ENCODE results near the gene GPR108. TPM values are rescaled to one million over a fixed set of nuclear protein-coding genes. Genes with fewer than 3 reads are reported as not detected.

GPR108 gene
- total and polyA plus RNA-seq, 2 of the 13 experiments (the other 11 are each of a cell fraction or from before 2014, with no cell fraction given), result 36.4 to 63.0 TPM

GRCh38 chr19:6737873-6738786 is 750 bp upstream of the GPR108 start (continued):
- TF ChIP-seq, protein P1, sequence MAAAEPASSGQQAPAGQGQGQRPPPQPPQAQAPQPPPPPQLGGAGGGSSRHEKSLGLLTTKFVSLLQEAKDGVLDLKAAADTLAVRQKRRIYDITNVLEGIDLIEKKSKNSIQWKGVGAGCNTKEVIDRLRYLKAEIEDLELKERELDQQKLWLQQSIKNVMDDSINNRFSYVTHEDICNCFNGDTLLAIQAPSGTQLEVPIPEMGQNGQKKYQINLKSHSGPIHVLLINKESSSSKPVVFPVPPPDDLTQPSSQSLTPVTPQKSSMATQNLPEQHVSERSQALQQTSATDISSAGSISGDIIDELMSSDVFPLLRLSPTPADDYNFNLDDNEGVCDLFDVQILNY (CRISPR knock-in tag; conservative IDR thresholded peaks at IDR 0.05), result no peak
- TF ChIP-seq, protein P2, sequence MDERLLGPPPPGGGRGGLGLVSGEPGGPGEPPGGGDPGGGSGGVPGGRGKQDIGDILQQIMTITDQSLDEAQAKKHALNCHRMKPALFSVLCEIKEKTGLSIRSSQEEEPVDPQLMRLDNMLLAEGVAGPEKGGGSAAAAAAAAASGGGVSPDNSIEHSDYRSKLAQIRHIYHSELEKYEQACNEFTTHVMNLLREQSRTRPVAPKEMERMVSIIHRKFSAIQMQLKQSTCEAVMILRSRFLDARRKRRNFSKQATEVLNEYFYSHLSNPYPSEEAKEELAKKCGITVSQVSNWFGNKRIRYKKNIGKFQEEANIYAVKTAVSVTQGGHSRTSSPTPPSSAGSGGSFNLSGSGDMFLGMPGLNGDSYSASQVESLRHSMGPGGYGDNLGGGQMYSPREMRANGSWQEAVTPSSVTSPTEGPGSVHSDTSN (CRISPR knock-in tag; IDR thresholded peaks at IDR 0.05), result no peak
- TF ChIP-seq ZNF609 (CRISPR knock-in tag; IDR thresholded peaks at IDR 0.05; ENCODE audit: borderline replicate concordance) (peak; percentile 6; the same call in 1 of the 2 replicates), TBP (CRISPR knock-in tag; IDR thresholded peaks at IDR 0.05) (0 out of 2 replicates have a peak, but pooled peaks have one; percentile 53), ZNF780A (CRISPR knock-in tag; IDR thresholded peaks at IDR 0.05) (no peak), GABPA (IDR thresholded peaks at IDR 0.05; ENCODE audit: low read depth, low read length) (peak; percentile 62), GABPA (CRISPR knock-in tag; IDR thresholded peaks at IDR 0.05; ENCODE audit: low read depth) (peak; percentile 98), ZNF670 (CRISPR knock-in tag; IDR thresholded peaks at IDR 0.05; ENCODE audit: borderline replicate concordance) (no peak; the same call in 1 of the 2 replicates), NFKB2 (CRISPR knock-in tag; IDR thresholded peaks at IDR 0.05; ENCODE audit: borderline replicate concordance) (no peak), ZBTB44 (CRISPR knock-in tag; IDR thresholded peaks at IDR 0.05) (no peak), ZFP36L2 (CRISPR knock-in tag; IDR thresholded peaks at IDR 0.05) (no peak), ATF7 (IDR thresholded peaks at IDR 0.05) (no peak), ATF7 (CRISPR knock-in tag; IDR thresholded peaks at IDR 0.05) (no peak), ZNF775 (CRISPR knock-in tag; IDR thresholded peaks at IDR 0.05; ENCODE audit: borderline replicate concordance) (no peak), SRSF9 (IDR thresholded peaks at IDR 0.05; ENCODE audit: borderline replicate concordance, insufficient read depth, low read depth, low read length, poor library complexity, severe bottlenecking) (no peak), TARDBP (CRISPR knock-in tag; IDR thresholded peaks at IDR 0.05) (peak; percentile 22; the same call in 1 of the 2 replicates), GTF2F1 (IDR thresholded peaks at IDR 0.05; ENCODE audit: low read length) (no peak), THAP11 (CRISPR knock-in tag; IDR thresholded peaks at IDR 0.05) (peak; percentile 97)
- TF ChIP-seq, protein P3, sequence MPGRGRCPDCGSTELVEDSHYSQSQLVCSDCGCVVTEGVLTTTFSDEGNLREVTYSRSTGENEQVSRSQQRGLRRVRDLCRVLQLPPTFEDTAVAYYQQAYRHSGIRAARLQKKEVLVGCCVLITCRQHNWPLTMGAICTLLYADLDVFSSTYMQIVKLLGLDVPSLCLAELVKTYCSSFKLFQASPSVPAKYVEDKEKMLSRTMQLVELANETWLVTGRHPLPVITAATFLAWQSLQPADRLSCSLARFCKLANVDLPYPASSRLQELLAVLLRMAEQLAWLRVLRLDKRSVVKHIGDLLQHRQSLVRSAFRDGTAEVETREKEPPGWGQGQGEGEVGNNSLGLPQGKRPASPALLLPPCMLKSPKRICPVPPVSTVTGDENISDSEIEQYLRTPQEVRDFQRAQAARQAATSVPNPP (CRISPR knock-in tag; IDR thresholded peaks at IDR 0.05), result no peak
